B cell (primary cell): ENCODE measurements around the gene XIRP2.

Experiments used
- EZH2 ChIP-seq: IDR thresholded peaks from 2 replicates; pipeline ENCODE4 v1.6.1; 2012; ENCODE audit warnings: borderline replicate concordance, low read depth, mild to moderate bottlenecking, moderate library complexity, low read length; ENCODE audit not compliant: insufficient read depth, poor library complexity, severe bottlenecking
- TF ChIP-seq, protein P1 (sequence below): fragments of 200-600 bp; IDR thresholded peaks from one replicate; pipeline ENCODE4 v1.8.0; 2022; ENCODE audit warnings: antibody characterized with exemption, mild to moderate bottlenecking

DNA sequence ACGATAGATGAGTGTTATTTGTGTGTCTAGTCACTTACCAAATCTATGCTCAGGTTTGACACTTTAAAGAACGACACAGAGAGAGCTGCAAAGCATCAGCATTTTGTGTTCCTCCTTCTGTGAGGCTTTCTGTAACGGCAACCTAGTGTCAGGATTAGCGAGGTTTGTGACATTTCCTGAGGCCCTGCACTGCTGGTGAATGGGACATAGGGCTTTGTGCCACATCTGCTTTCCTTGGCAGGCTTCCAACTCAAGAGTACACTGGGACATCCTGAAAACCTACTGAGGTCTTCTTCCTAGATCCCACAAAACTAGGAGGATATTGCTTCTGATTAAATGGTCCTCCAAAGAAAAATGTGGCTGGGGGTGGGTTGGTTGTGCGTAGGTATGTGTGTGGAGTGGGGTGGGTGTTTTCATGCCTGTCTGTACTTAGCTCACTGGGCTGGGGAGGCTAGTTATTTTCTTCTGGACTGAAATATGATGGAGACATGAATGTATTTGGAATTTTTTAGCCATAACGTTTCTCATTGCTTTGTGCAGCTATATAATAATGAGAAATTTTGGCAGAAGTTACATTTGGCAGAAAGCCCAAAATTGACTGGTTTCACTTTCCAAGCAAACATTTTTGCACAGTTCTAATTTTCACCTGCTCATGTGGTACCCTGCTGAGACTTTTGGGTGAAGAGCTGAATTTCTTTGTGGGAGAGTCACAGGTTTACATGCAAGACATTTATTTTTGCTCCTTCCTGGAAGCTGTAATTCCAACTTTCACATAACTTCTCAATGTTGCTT lies 308.4 kb downstream of the XIRP2 start:
- TF ChIP-seq, protein P1, sequence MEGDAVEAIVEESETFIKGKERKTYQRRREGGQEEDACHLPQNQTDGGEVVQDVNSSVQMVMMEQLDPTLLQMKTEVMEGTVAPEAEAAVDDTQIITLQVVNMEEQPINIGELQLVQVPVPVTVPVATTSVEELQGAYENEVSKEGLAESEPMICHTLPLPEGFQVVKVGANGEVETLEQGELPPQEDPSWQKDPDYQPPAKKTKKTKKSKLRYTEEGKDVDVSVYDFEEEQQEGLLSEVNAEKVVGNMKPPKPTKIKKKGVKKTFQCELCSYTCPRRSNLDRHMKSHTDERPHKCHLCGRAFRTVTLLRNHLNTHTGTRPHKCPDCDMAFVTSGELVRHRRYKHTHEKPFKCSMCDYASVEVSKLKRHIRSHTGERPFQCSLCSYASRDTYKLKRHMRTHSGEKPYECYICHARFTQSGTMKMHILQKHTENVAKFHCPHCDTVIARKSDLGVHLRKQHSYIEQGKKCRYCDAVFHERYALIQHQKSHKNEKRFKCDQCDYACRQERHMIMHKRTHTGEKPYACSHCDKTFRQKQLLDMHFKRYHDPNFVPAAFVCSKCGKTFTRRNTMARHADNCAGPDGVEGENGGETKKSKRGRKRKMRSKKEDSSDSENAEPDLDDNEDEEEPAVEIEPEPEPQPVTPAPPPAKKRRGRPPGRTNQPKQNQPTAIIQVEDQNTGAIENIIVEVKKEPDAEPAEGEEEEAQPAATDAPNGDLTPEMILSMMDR: no peak
- TF ChIP-seq EZH2: no peak
